MCF 10A (cell line): ENCODE data around the gene FAM227A. TPM values are rescaled to one million over a fixed set of nuclear protein-coding genes. Genes with fewer than 3 reads are reported as not detected.

Experiments used
- BruUV-seq: library from RNA; stranded (reverse); fragments of 400-500 nt; replicated peaks from 2 replicates; lab custom pipeline; 2021; lab: Mats Ljungman, UMichigan
- CTCF ChIA-PET: fragments of 300-600 bp; sonication (Branson Sonifier 250); formaldehyde crosslinking; extraction: SDS; loops from one replicate; lab custom pipeline; 2021; ENCODE audit warnings: antibody characterized with exemption, inconsistent platforms; lab: Yijun Ruan, JAX
- POLR2A ChIA-PET: fragments of 300-600, 350-650 bp; sonication (Branson Sonifier 250); formaldehyde crosslinking; extraction: SDS; loops from one replicate; lab custom pipeline; 2020; ENCODE audit warnings: antibody characterized with exemption, inconsistent platforms; lab: Yijun Ruan, JAX
- DNase-seq: peaks from one replicate; pipeline ENCODE4 v3.0.0-alpha.2; 2018; ENCODE audit not compliant: unreplicated experiment
- H3K27ac Mint-ChIP-seq: one replicate; pipeline ENCODE4 v1.8.0; 2022; ENCODE audit warnings: mild to moderate bottlenecking, low read depth, mixed read lengths; ENCODE audit not compliant: unreplicated experiment
- H3K27me3 Mint-ChIP-seq: one replicate; pipeline ENCODE4 v1.8.0; 2022; ENCODE audit warnings: mixed read lengths; ENCODE audit not compliant: insufficient read depth, unreplicated experiment
- H3K36me3 Mint-ChIP-seq: one replicate; pipeline ENCODE4 v1.8.0; 2022; ENCODE audit warnings: mild to moderate bottlenecking, moderate library complexity, mixed read lengths; ENCODE audit not compliant: insufficient read depth, unreplicated experiment
- H3K4me1 Mint-ChIP-seq: one replicate; pipeline ENCODE4 v1.8.0; 2022; ENCODE audit warnings: mixed read lengths; ENCODE audit not compliant: insufficient read depth, unreplicated experiment
- H3K4me3 Mint-ChIP-seq: one replicate; pipeline ENCODE4 v1.8.0; 2022; ENCODE audit warnings: mild to moderate bottlenecking, moderate library complexity, mixed read lengths; ENCODE audit not compliant: unreplicated experiment
- H3K9me3 Mint-ChIP-seq: one replicate; pipeline ENCODE4 v1.8.0; 2022; ENCODE audit warnings: mixed read lengths; ENCODE audit not compliant: unreplicated experiment
- intact Hi-C: fragments of 100-400 bp; cut with micrococcal nuclease; formaldehyde crosslinking; loops from 2 replicates; pipeline ENCODE4 v1.14.1; 2022
- total RNA-seq: library from RNA; stranded (reverse); gene quantifications from 2 replicates; pipeline ENCODE4 v1.2.3, GENCODE V29; 2022
- TF ChIP-seq, protein P1 (sequence below): fragments of 200-600 bp; IDR thresholded peaks from one replicate; pipeline ENCODE4 v1.8.0; 2022; ENCODE audit warnings: antibody characterized with exemption, mild to moderate bottlenecking; ENCODE audit not compliant: unreplicated experiment

Gene FAM227A
- total RNA-seq, 1 experiment from 2014 or later = 2.3 TPM

GRCh38 chr22:38570779-38571364 lies 85.3 kb downstream of the FAM227A start:
- BruUV-seq = TSS peak; percentile 50
- TF ChIP-seq, protein P1, sequence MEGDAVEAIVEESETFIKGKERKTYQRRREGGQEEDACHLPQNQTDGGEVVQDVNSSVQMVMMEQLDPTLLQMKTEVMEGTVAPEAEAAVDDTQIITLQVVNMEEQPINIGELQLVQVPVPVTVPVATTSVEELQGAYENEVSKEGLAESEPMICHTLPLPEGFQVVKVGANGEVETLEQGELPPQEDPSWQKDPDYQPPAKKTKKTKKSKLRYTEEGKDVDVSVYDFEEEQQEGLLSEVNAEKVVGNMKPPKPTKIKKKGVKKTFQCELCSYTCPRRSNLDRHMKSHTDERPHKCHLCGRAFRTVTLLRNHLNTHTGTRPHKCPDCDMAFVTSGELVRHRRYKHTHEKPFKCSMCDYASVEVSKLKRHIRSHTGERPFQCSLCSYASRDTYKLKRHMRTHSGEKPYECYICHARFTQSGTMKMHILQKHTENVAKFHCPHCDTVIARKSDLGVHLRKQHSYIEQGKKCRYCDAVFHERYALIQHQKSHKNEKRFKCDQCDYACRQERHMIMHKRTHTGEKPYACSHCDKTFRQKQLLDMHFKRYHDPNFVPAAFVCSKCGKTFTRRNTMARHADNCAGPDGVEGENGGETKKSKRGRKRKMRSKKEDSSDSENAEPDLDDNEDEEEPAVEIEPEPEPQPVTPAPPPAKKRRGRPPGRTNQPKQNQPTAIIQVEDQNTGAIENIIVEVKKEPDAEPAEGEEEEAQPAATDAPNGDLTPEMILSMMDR = no peak
- peak; percentile 39 for DNase-seq
- no peaks in the 10 kb centered on the region for H3K9me3 Mint-ChIP-seq
- peaks cover 12% of the 10 kb centered on the region for H3K4me1 Mint-ChIP-seq
- peaks cover 4% of the 10 kb centered on the region for H3K36me3 Mint-ChIP-seq
- H3K27ac Mint-ChIP-seq = peak overlapping the region; percentile 83
- intact Hi-C loops = loop anchor here (5.0 to 10.0 kb wide), 3 partner anchors 69 to 219 kb away; no protein-coding TSS in a partner anchor
- no peaks in the 10 kb centered on the region for H3K27me3 Mint-ChIP-seq
- peak overlapping the region; percentile 85 for H3K4me3 Mint-ChIP-seq
- ChIA-PET POLR2A (interaction anchor here (0.6 to 1.7 kb wide), 5 partner anchors 135 to 374 kb away, joined by 3 to 4 read pairs (median 3); partner anchors contain the start of genes GTPBP1 and MAFF), CTCF (interaction anchor here (0.6 to 5.2 kb wide), 4 partner anchors 35 to 522 kb away, joined by 3 to 38 read pairs (median 4); no protein-coding TSS in a partner anchor)

- CTCF ChIA-PET = interaction anchor here (0.6 to 5.2 kb wide), 3 partner anchors 101 to 521 kb away, joined by 3 to 38 read pairs (median 4); no protein-coding TSS in a partner anchor
- Mint-ChIP-seq H3K4me3 (peak within 1 kb of the TSS; percentile 85), H3K27me3 (no peaks in the 10 kb centered on the region), H3K9me3 (no peaks in the 10 kb centered on the region), H3K4me1 (peaks cover 12% of the 10 kb centered on the region), H3K27ac (peak within 1 kb of the TSS; percentile 83), H3K36me3 (peaks cover 6% of the 10 kb centered on the region)
- intact Hi-C loops = loop anchor here (5.0 to 10.0 kb wide), 3 partner anchors 68 to 218 kb away; no protein-coding TSS in a partner anchor
- TF ChIP-seq, protein P1 = no peak
- BruUV-seq = no TSS peak
- POLR2A ChIA-PET = interaction anchor here (0.6 to 0.9 kb wide), 5 partner anchors 79 to 443 kb away, joined by 3 to 4 read pairs (median 3); partner anchors contain the start of gene GTPBP1
- DNase-seq = peak; percentile 88
Observed at GRCh38 chr22:38569972-38570778, 86.0 kb downstream of the FAM227A start, which contains the start of gene DMC1. DMC1 (minus strand) TSS chr22:38570183; CDS start chr22:38568256, 1,927 bp downstream.

GRCh38 chr22:38569181-38569971 lies 86.8 kb downstream of the FAM227A start:
- H3K27ac Mint-ChIP-seq = no peak overlapping the region
- H3K4me3 Mint-ChIP-seq = peak overlapping the region; percentile 85
- intact Hi-C loops = no loop called here
- ChIA-PET POLR2A (interaction anchor here (0.7 kb wide), 1 partner anchor 80 kb away, joined by 3 read pairs; no protein-coding TSS in a partner anchor), CTCF (interaction anchor here (0.6 to 5.2 kb wide), 2 partner anchors 102 to 517 kb away, joined by 3 to 38 read pairs; no protein-coding TSS in a partner anchor)
- no peaks in the 10 kb centered on the region for H3K27me3 Mint-ChIP-seq
- no peaks in the 10 kb centered on the region for H3K9me3 Mint-ChIP-seq
- BruUV-seq = no TSS peak
- peaks cover 12% of the 10 kb centered on the region for H3K4me1 Mint-ChIP-seq
- H3K36me3 Mint-ChIP-seq = peaks cover 6% of the 10 kb centered on the region
- DNase-seq = no peak
- TF ChIP-seq, protein P1 = no peak
